ENCODE results near the gene EN1.

Gene EN1

GRCh38 chr2:118846953-118847761 lies at the start of gene EN1:
EN1 (minus strand) TSS chr2:118847648; CDS start chr2:118847167, 481 bp downstream.
- no peak within 1 kb of the TSS for H3K27ac ChIP-seq
- H3K27me3 ChIP-seq (ENCODE audit: insufficient read depth, low read depth, severe bottlenecking): peaks cover 92% of the 10 kb centered on the region
- no peak for DNase-seq
- no peak for TF ChIP-seq CTCF (IDR thresholded peaks at IDR 0.05; ENCODE audit: low read depth, low read length)
- no peak within 1 kb of the TSS for H3K4me3 ChIP-seq (ENCODE audit: low read depth, low read length)
- H3K9me3 ChIP-seq (ENCODE audit: severe bottlenecking): peaks cover 5% of the 10 kb centered on the region
- no peaks in the 10 kb centered on the region for H3K36me3 ChIP-seq

- TF ChIP-seq CTCF (IDR thresholded peaks at IDR 0.05; ENCODE audit: low read depth, low read length): no peak
- no peak for DNase-seq
- no peak overlapping the region for H3K4me3 ChIP-seq (ENCODE audit: low read depth, low read length)
- no peaks in the 10 kb centered on the region for H3K27me3 ChIP-seq (ENCODE audit: insufficient read depth, low read depth, severe bottlenecking)
- H3K9me3 ChIP-seq (ENCODE audit: severe bottlenecking): peaks cover 2% of the 10 kb centered on the region
- H3K36me3 ChIP-seq: no peaks in the 10 kb centered on the region
- H3K27ac ChIP-seq: no peak overlapping the region
These were observed 45.7 kb upstream of the EN1 start for GRCh38 chr2:118893100-118893499.

GRCh38 chr2:118889995-118890394 lies 42.5 kb upstream of the EN1 start:
- H3K9me3 ChIP-seq (ENCODE audit: severe bottlenecking): peaks cover 2% of the 10 kb centered on the region
- DNase-seq: no peak
- no peak overlapping the region for H3K27ac ChIP-seq
- no peak overlapping the region for H3K4me3 ChIP-seq (ENCODE audit: low read depth, low read length)
- H3K36me3 ChIP-seq: no peaks in the 10 kb centered on the region
- TF ChIP-seq CTCF (IDR thresholded peaks at IDR 0.05; ENCODE audit: low read depth, low read length): no peak
- no peaks in the 10 kb centered on the region for H3K27me3 ChIP-seq (ENCODE audit: insufficient read depth, low read depth, severe bottlenecking)

- H3K27me3 ChIP-seq (ENCODE audit: insufficient read depth, low read depth, severe bottlenecking): peaks cover 3% of the 10 kb centered on the region
- no peak for DNase-seq
- no peak overlapping the region for H3K27ac ChIP-seq
- no peak for TF ChIP-seq CTCF (IDR thresholded peaks at IDR 0.05; ENCODE audit: low read depth, low read length)
- H3K36me3 ChIP-seq: no peaks in the 10 kb centered on the region
- no peak overlapping the region for H3K4me3 ChIP-seq (ENCODE audit: low read depth, low read length)
- no peaks in the 10 kb centered on the region for H3K9me3 ChIP-seq (ENCODE audit: severe bottlenecking)
These were observed 36.3 kb upstream of the EN1 start for GRCh38 chr2:118883792-118884191.

- peak; percentile 99 for TF ChIP-seq CTCF (IDR thresholded peaks at IDR 0.05; ENCODE audit: low read depth, low read length)
- H3K27me3 ChIP-seq (ENCODE audit: insufficient read depth, low read depth, severe bottlenecking): peaks cover 3% of the 10 kb centered on the region
- H3K9me3 ChIP-seq (ENCODE audit: severe bottlenecking): no peaks in the 10 kb centered on the region
- DNase-seq: peak; percentile 79
- H3K27ac ChIP-seq: no peak overlapping the region
- H3K4me3 ChIP-seq (ENCODE audit: low read depth, low read length): peak overlapping the region; percentile 43
- H3K36me3 ChIP-seq: no peaks in the 10 kb centered on the region
These were observed 35.4 kb upstream of the EN1 start for GRCh38 chr2:118882693-118883336.
